Measurements from ENCODE around the gene SETD1A.

The SETD1A gene

GRCh38 chr16:30980434-30980833, 22.9 kb downstream of the SETD1A start:
- in situ Hi-C loops (cut with HindIII; ENCODE audit: low sequenced_read_pairs) = no loop called here

- in situ Hi-C loops (cut with HindIII; ENCODE audit: low sequenced_read_pairs) = no loop called here
Measured at GRCh38 chr16:30980959-30981358, 23.4 kb downstream of the SETD1A start.

GRCh38 chr16:30982548-30983288, 25.2 kb downstream of the SETD1A start:
- in situ Hi-C loops (cut with HindIII; ENCODE audit: low sequenced_read_pairs) = no loop called here

- in situ Hi-C loops (cut with HindIII; ENCODE audit: low sequenced_read_pairs) = no loop called here
Measured at GRCh38 chr16:30983289-30983889, 25.8 kb downstream of the SETD1A start.

GRCh38 chr16:30983898-30984610, 26.5 kb downstream of the SETD1A start:
- in situ Hi-C loops (cut with HindIII; ENCODE audit: low sequenced_read_pairs) = no loop called here

GRCh38 chr16:30984669-30985400, 27.3 kb downstream of the SETD1A start, which contains the start of gene HSD3B7:
Gene HSD3B7, plus strand, starts transcription at chr16:30985207. Its CDS starts 452 bp downstream, at chr16:30985659.
- in situ Hi-C loops (cut with HindIII; ENCODE audit: low sequenced_read_pairs) = no loop called here

GRCh38 chr16:30985401-30986128, 28.0 kb downstream of the SETD1A start:
- in situ Hi-C loops (cut with HindIII; ENCODE audit: low sequenced_read_pairs) = no loop called here

- in situ Hi-C loops (cut with HindIII; ENCODE audit: low sequenced_read_pairs) = no loop called here
Measured at GRCh38 chr16:30986129-30986991, 28.8 kb downstream of the SETD1A start.

GRCh38 chr16:30987581-30988190, 30.1 kb downstream of the SETD1A start:
- in situ Hi-C loops (cut with HindIII; ENCODE audit: low sequenced_read_pairs) = no loop called here

- in situ Hi-C loops (cut with HindIII; ENCODE audit: low sequenced_read_pairs) = no loop called here
Measured at GRCh38 chr16:30989469-30990047, 32.0 kb downstream of the SETD1A start.

GRCh38 chr16:30990105-30990504, 32.6 kb downstream of the SETD1A start:
- in situ Hi-C loops (cut with HindIII; ENCODE audit: low sequenced_read_pairs) = no loop called here

GRCh38 chr16:30991052-30991451, 33.5 kb downstream of the SETD1A start:
- in situ Hi-C loops (cut with HindIII; ENCODE audit: low sequenced_read_pairs) = no loop called here

- in situ Hi-C loops (cut with HindIII; ENCODE audit: low sequenced_read_pairs) = no loop called here
Measured at GRCh38 chr16:30992276-30992780, 34.8 kb downstream of the SETD1A start.

- in situ Hi-C loops (cut with HindIII; ENCODE audit: low sequenced_read_pairs) = no loop called here
Measured at GRCh38 chr16:30992931-30993816, 35.6 kb downstream of the SETD1A start.

GRCh38 chr16:30995927-30996323, 38.4 kb downstream of the SETD1A start:
- in situ Hi-C loops (cut with HindIII; ENCODE audit: low sequenced_read_pairs) = no loop called here

- in situ Hi-C loops (cut with HindIII; ENCODE audit: low sequenced_read_pairs) = no loop called here
Measured at GRCh38 chr16:30996324-30996984, 38.9 kb downstream of the SETD1A start.

All from DLD1 (cell line).